ENCODE results near the gene LDLRAD2. TPM values are rescaled to one million over a fixed set of nuclear protein-coding genes. Genes with fewer than 3 reads are reported as not detected.

LDLRAD2 gene
- total and polyA plus RNA-seq, 9 of the 15 experiments (the other 6 are each of a cell fraction or from before 2014, with no cell fraction given): 0.45 to 0.48 TPM; not detected in 7

GRCh38 chr1:21779613-21780521 lies 32.2 kb upstream of the LDLRAD2 start (continued):
- TF ChIP-seq POLR3G (IDR thresholded peaks at IDR 0.05; ENCODE audit: extremely low read depth, insufficient read length, insufficient replicate concordance) (no peak), HSF4 (CRISPR knock-in tag; IDR thresholded peaks at IDR 0.05; ENCODE audit: borderline replicate concordance) (no peak), CUX1 (CRISPR knock-in tag; IDR thresholded peaks at IDR 0.05) (no peak), ZNF583 (CRISPR knock-in tag; IDR thresholded peaks at IDR 0.05) (no peak), BRD4 (IDR thresholded peaks at IDR 0.05) (no peak), SETDB1 (IDR thresholded peaks at IDR 0.05; ENCODE audit: low read length) (no peak), ZNF175 (CRISPR knock-in tag; IDR thresholded peaks at IDR 0.05; ENCODE audit: low read depth) (no peak), ZNF143 (CRISPR knock-in tag; IDR thresholded peaks at IDR 0.05) (no peak), ZNF551 (CRISPR knock-in tag; IDR thresholded peaks at IDR 0.05) (no peak), CEBPB (tag; IDR thresholded peaks at IDR 0.05) (no peak), NFE2L1 (tag; IDR thresholded peaks at IDR 0.05; ENCODE audit: borderline replicate concordance, low read depth) (no peak), THAP7 (CRISPR knock-in tag; IDR thresholded peaks at IDR 0.05) (no peak), ZNF644 (tag; IDR thresholded peaks at IDR 0.05; ENCODE audit: low read depth) (no peak), CBFA2T2 (conservative IDR thresholded peaks at IDR 0.05) (no peak), PTRF (tag; IDR thresholded peaks at IDR 0.05) (no peak), ZKSCAN1 (IDR thresholded peaks at IDR 0.05; ENCODE audit: low read depth, low read length) (no peak)
- TF ChIP-seq, protein P1, sequence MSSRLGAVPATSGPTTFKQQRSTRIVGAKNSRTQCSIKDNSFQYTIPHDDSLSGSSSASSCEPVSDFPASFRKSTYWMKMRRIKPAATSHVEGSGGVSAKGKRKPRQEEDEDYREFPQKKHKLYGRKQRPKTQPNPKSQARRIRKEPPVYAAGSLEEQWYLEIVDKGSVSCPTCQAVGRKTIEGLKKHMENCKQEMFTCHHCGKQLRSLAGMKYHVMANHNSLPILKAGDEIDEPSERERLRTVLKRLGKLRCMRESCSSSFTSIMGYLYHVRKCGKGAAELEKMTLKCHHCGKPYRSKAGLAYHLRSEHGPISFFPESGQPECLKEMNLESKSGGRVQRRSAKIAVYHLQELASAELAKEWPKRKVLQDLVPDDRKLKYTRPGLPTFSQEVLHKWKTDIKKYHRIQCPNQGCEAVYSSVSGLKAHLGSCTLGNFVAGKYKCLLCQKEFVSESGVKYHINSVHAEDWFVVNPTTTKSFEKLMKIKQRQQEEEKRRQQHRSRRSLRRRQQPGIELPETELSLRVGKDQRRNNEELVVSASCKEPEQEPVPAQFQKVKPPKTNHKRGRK (tag; IDR thresholded peaks at IDR 0.05): no peak

Measured in K562 (cell line).